Muscle of back (tissue), 11 donors: ENCODE measurements around the gene SPDYE16. TPM values are rescaled to one million over a fixed set of nuclear protein-coding genes. Genes with fewer than 3 reads are reported as not detected.
"Not testable (repeated sequence)": the region's sequence is repeated elsewhere in the genome, so short reads cannot be mapped to it uniquely, and the experiment has no call there.

Source experiments
- DNase-seq, 3 donors: peaks; one replicate each; pipeline versions ENCODE4 v3.0.0 to v3.0.0-alpha.2; 2013
- polyA plus RNA-seq, 10 donors: library from polyadenylated mRNA; unstranded; fragments of 120-200 nt; gene quantifications; one replicate each; pipeline ENCODE4 v1.2.1, GENCODE V29; 2013; ENCODE audit not compliant: insufficient read length in 10 of 10

Gene SPDYE16
- polyA plus RNA-seq, 10 donors: 0.70 to 5.4 (median 1.6) TPM

GRCh38 chr7:76505168-76506080 lies 37.7 kb downstream of the SPDYE16 start:
- no peak for DNase-seq

- DNase-seq: not testable (repeated sequence)
Observed at GRCh38 chr7:76504351-76505167, 38.5 kb downstream of the SPDYE16 start.

GRCh38 chr7:76503244-76503643 lies 39.9 kb downstream of the SPDYE16 start:
- DNase-seq: not testable (repeated sequence)

- not testable (repeated sequence) for DNase-seq
Observed at GRCh38 chr7:76502836-76503235, 40.3 kb downstream of the SPDYE16 start.

- DNase-seq: not testable (repeated sequence)
Observed at GRCh38 chr7:76502224-76502623, 40.9 kb downstream of the SPDYE16 start.

GRCh38 chr7:76499924-76500241 lies 43.2 kb downstream of the SPDYE16 start:
- not testable (repeated sequence) for DNase-seq

GRCh38 chr7:76499201-76499923 lies 43.7 kb downstream of the SPDYE16 start:
- not testable (repeated sequence) for DNase-seq

- not testable (repeated sequence) for DNase-seq
Observed at GRCh38 chr7:76498583-76499200, 44.4 kb downstream of the SPDYE16 start.

- DNase-seq: not testable (repeated sequence)
Observed at GRCh38 chr7:76497918-76498582, 45.0 kb downstream of the SPDYE16 start.

GRCh38 chr7:76495717-76496116 lies 47.4 kb downstream of the SPDYE16 start:
- not testable (repeated sequence) for DNase-seq

- DNase-seq: not testable (repeated sequence)
Observed at GRCh38 chr7:76492139-76492538, 51.0 kb downstream of the SPDYE16 start.

GRCh38 chr7:76487969-76488368 lies 55.1 kb downstream of the SPDYE16 start:
- DNase-seq: not testable (repeated sequence)

GRCh38 chr7:76486618-76487017 lies 56.5 kb downstream of the SPDYE16 start:
- DNase-seq: not testable (repeated sequence)

GRCh38 chr7:76485822-76486610 lies 57.1 kb downstream of the SPDYE16 start:
- not testable (repeated sequence) for DNase-seq

GRCh38 chr7:76484456-76484855 lies 58.6 kb downstream of the SPDYE16 start:
- not testable (repeated sequence) for DNase-seq

GRCh38 chr7:76483081-76483480 lies 60.0 kb downstream of the SPDYE16 start:
- DNase-seq: not testable (repeated sequence)

GRCh38 chr7:76482660-76483059 lies 60.4 kb downstream of the SPDYE16 start:
- DNase-seq: not testable (repeated sequence)
